Measurements from ENCODE around the gene DUSP21. TPM values are rescaled to one million over a fixed set of nuclear protein-coding genes. Genes with fewer than 3 reads are reported as not detected.

DUSP21 gene
- total RNA-seq, 6 donors from 2014 or later: not detected

DNA sequence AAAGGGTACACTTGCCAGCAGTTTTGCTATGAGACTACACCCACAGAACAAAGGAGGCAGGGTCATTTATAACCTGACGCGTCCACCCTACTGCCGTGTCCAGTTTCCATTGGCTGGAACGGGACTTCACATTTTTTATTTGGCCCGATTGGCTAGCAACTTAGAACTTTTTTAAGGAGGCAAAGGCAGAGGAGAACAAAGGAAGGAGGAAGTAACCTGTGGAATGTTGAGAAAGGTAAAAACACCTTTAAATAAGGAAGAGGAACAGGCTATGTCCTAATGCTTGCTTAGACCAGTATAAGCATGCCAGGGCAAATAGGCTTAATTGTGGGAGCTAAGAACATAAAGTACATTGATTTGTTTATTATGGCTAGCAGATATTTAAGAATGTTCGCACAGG, 47.8 kb downstream of the DUSP21 start:
- no peak for DNase-seq
- H3K27me3 ChIP-seq: no peaks in the 10 kb centered on the region
- WGBS, 2 donors: 64 to 84% methylated on average over 6 of the region's 6 CpGs
- H3K27ac ChIP-seq: no peak overlapping the region
- TF ChIP-seq POLR2AphosphoS5 (IDR thresholded peaks at IDR 0.05) (no peak), POLR2A (IDR thresholded peaks at IDR 0.05) (no peak), CTCF (IDR thresholded peaks at IDR 0.05) (no peak), EP300 (IDR thresholded peaks at IDR 0.05) (no peak)
- peaks cover 0 to 29% (median 7%) of the 10 kb centered on the region in 4 donors for H3K4me1 ChIP-seq
- no peaks in the 10 kb centered on the region for H3K9me3 ChIP-seq
- no peaks in the 10 kb centered on the region for H3K36me3 ChIP-seq
- no peak overlapping the region for H3K4me3 ChIP-seq
- no peak for ATAC-seq (ENCODE audit: low FRiP score in 2 of 2)

Other genes starting within 250 kb of the DUSP21 start
- 10 to 100 TPM; 19.9 to 62.0 (median 26.6) TPM for gene KDM6A, start 29.2 kb downstream of the DUSP21 start, total RNA-seq

All from upper lobe of left lung (tissue), 6 donors.